ENCODE data around the gene CACNG4. TPM values are rescaled to one million over a fixed set of nuclear protein-coding genes. Genes with fewer than 3 reads are reported as not detected.

The CACNG4 gene
- total and polyA plus RNA-seq, 2 of the 4 experiments (the other 2 are of a cell fraction) = under 0.01 to 0.53 TPM

- H4K8ac ChIP-seq (ENCODE audit: low read depth in 2 of 2, low read length in 2 of 2) = no peak overlapping the region
- no peak overlapping the region for H4K91ac ChIP-seq (ENCODE audit: insufficient read depth, low read depth, low read length)
- H3K4ac ChIP-seq (ENCODE audit: low read depth, low read length) = no peak overlapping the region
- 73% methylated on average over 5 of the region's 11 CpGs; no CpG with 5 or more reads in 1 of the 2 experiments for WGBS, 2 experiments (ENCODE audit: extremely low coverage in 2 of 2, insufficient read length in 1 of 2)
- dilution Hi-C loops (cut with HindIII; ENCODE audit: low sequenced_read_pairs, unreplicated experiment) (no loop called here), in situ Hi-C loops (cut with MboI; ENCODE audit: low sequenced_read_pairs) (no loop called here), intact Hi-C loops (cut with micrococcal nuclease) (no loop called here)
- H4K20me1 ChIP-seq (ENCODE audit: insufficient read depth, low read length) = no peaks in the 10 kb centered on the region
- no peak overlapping the region for H2BK120ac ChIP-seq (ENCODE audit: low read depth, low read length)
- H4K5ac ChIP-seq (ENCODE audit: low read depth, low read length) = no peak overlapping the region
- no peak overlapping the region for H3K56ac ChIP-seq (ENCODE audit: extremely low read depth, insufficient read depth, low read length)
- H3K27me3 ChIP-seq (ENCODE audit: control insufficient read depth, insufficient read depth, low read length) = peaks cover 35% of the 10 kb centered on the region
- no peaks in the 10 kb centered on the region for H3K4me1 ChIP-seq (ENCODE audit: control insufficient read depth, insufficient read depth, low read length)
- H3K4me3 ChIP-seq (ENCODE audit: insufficient read depth, low read depth, low read length) = no peak overlapping the region
- DNase-seq (no peak), ATAC-seq (ENCODE audit: low read depth) (no peak)
- ChIA-PET CTCF (no interaction called here), POLR2A (ENCODE audit: unreplicated experiment) (no interaction called here)
- no peak overlapping the region for H2AK9ac ChIP-seq (replicated peaks; ENCODE audit: low read depth, low read length, poor library complexity)
- no peak overlapping the region for H2AFZ ChIP-seq (replicated peaks; ENCODE audit: low read length, poor library complexity)
- no peak overlapping the region for H2BK20ac ChIP-seq (ENCODE audit: low read depth, low read length)
- BruUV-seq (replicated peaks) = no TSS peak
- no peaks in the 10 kb centered on the region for H3K9me1 ChIP-seq (ENCODE audit: insufficient read depth, low read length)
- no peaks in the 10 kb centered on the region for H3K36me3 ChIP-seq (ENCODE audit: control insufficient read depth, insufficient read depth, low read length)
- H3K4me2 ChIP-seq (ENCODE audit: low read depth, low read length) = no peak overlapping the region
- no peak overlapping the region for H2BK5ac ChIP-seq (ENCODE audit: low read depth, low read length, poor library complexity, severe bottlenecking)
- no peak overlapping the region for H3K14ac ChIP-seq (replicated peaks; ENCODE audit: low read depth, low read length)
- no peak overlapping the region for H2BK15ac ChIP-seq (ENCODE audit: low read depth, low read length)
- no peak overlapping the region for H2AK5ac ChIP-seq (ENCODE audit: low read depth, low read length)
- H3K9me3 ChIP-seq (ENCODE audit: control insufficient read depth, insufficient read depth, low read length) = no peaks in the 10 kb centered on the region; the same call in 1 of the 2 replicates
- H3K18ac ChIP-seq (ENCODE audit: low read depth, low read length) = no peak overlapping the region
- H3K23ac ChIP-seq (ENCODE audit: low read depth, low read length) = no peak overlapping the region
- no peak overlapping the region for H3K27ac ChIP-seq (ENCODE audit: insufficient read depth, low read length)
- no peaks in the 10 kb centered on the region for H3K79me1 ChIP-seq (ENCODE audit: low read depth in 1 of 2, low read length in 2 of 2)
- H3K9ac ChIP-seq (ENCODE audit: low read depth, low read length) = no peak overlapping the region
- no peak for TF ChIP-seq NFE2L2 (IDR thresholded peaks at IDR 0.05; ENCODE audit: low read depth, low read length)
- no peak for TF ChIP-seq MAZ (IDR thresholded peaks at IDR 0.05; ENCODE audit: borderline replicate concordance, low read depth, low read length)
- TF ChIP-seq SMC3 (IDR thresholded peaks at IDR 0.05; ENCODE audit: low read depth, low read length) = no peak
- no peak for TF ChIP-seq FOS (IDR thresholded peaks at IDR 0.05; ENCODE audit: low read depth, low read length)
- TF ChIP-seq RAD21 (IDR thresholded peaks at IDR 0.05; ENCODE audit: low read length) = no peak
- no peak for TF ChIP-seq ELK1 (IDR thresholded peaks at IDR 0.05; ENCODE audit: borderline replicate concordance, low read depth, low read length)
- no peak for TF ChIP-seq CEBPB (IDR thresholded peaks at IDR 0.05; ENCODE audit: low read depth, low read length)
- no peak for TF ChIP-seq MAFK (IDR thresholded peaks at IDR 0.05; ENCODE audit: low read depth, low read length)
- TF ChIP-seq RCOR1 (IDR thresholded peaks at IDR 0.05; ENCODE audit: insufficient replicate concordance, low read length) = no peak
- TF ChIP-seq USF2 (IDR thresholded peaks at IDR 0.05; ENCODE audit: low read depth, low read length) = no peak
- TF ChIP-seq BHLHE40 (IDR thresholded peaks at IDR 0.05; ENCODE audit: low read depth, low read length) = no peak
- TF ChIP-seq POLR2A (IDR thresholded peaks at IDR 0.05; ENCODE audit: low read depth, low read length) = no peak
- no peak for TF ChIP-seq CTCF (conservative IDR thresholded peaks at IDR 0.05; ENCODE audit: low read depth, low read length)
- no peak for TF ChIP-seq MXI1 (IDR thresholded peaks at IDR 0.05; ENCODE audit: borderline replicate concordance, low read depth, low read length)
- TF ChIP-seq CHD1 (IDR thresholded peaks at IDR 0.05; ENCODE audit: low read depth, low read length) = no peak
These were observed 70.9 kb downstream of the CACNG4 start for GRCh38 chr17:67035131-67036083.

All from IMR-90 (cell line).